ENCODE results near the gene CIAO3.

Gene CIAO3

GRCh38 chr16:721765-722540 lies 18.8 kb downstream of the CIAO3 start:
- DNase-seq: no peak

- peak; percentile 92 for DNase-seq
Observed at GRCh38 chr16:720990-721764, 19.6 kb downstream of the CIAO3 start, which contains the start of gene ANTKMT. ANTKMT (plus strand) TSS chr16:721146; CDS start chr16:721275, 129 bp downstream.

- peak; percentile 92 for DNase-seq
Observed at GRCh38 chr16:720447-720989, 20.3 kb downstream of the CIAO3 start.

- DNase-seq: no peak
Observed at GRCh38 chr16:719815-720446, 20.9 kb downstream of the CIAO3 start.

- no peak for DNase-seq
Observed at GRCh38 chr16:718922-719321, 21.9 kb downstream of the CIAO3 start.

- no peak for DNase-seq
Observed at GRCh38 chr16:718389-718788, 22.4 kb downstream of the CIAO3 start.

GRCh38 chr16:717450-718245 lies 23.1 kb downstream of the CIAO3 start:
- DNase-seq: no peak

- no peak for DNase-seq
Observed at GRCh38 chr16:716768-717325, 23.9 kb downstream of the CIAO3 start.

- no peak for DNase-seq
Observed at GRCh38 chr16:716200-716568, 24.6 kb downstream of the CIAO3 start.

GRCh38 chr16:715477-716199 lies 25.2 kb downstream of the CIAO3 start:
- DNase-seq: no peak

- peak; percentile 92 for DNase-seq
Observed at GRCh38 chr16:714558-715476, 26.0 kb downstream of the CIAO3 start, which contains the start of gene METRN. METRN (plus strand) TSS chr16:715118; CDS start chr16:715290, 172 bp downstream.

GRCh38 chr16:714079-714478 lies 26.7 kb downstream of the CIAO3 start:
- DNase-seq: peak; percentile 81

- peak; percentile 98 for DNase-seq
Observed at GRCh38 chr16:712740-713250, 28.0 kb downstream of the CIAO3 start.

GRCh38 chr16:711548-712320 lies 29.1 kb downstream of the CIAO3 start:
- DNase-seq: peak; percentile 89

- DNase-seq: no peak
Observed at GRCh38 chr16:711084-711483, 29.7 kb downstream of the CIAO3 start.

GRCh38 chr16:710500-711075 lies 30.2 kb downstream of the CIAO3 start:
- DNase-seq: no peak

- peak; percentile 80 for DNase-seq
Observed at GRCh38 chr16:709566-710499, 31.0 kb downstream of the CIAO3 start.

- no peak for DNase-seq
Observed at GRCh38 chr16:708959-709358, 31.8 kb downstream of the CIAO3 start.
